ENCODE measurements around the gene NAA25.
"Not testable (repeated sequence)": the region's sequence is repeated elsewhere in the genome, so short reads cannot be mapped to it uniquely, and the experiment has no call there.

NAA25 gene

GRCh38 chr12:112010415-112011344 is 97.9 kb downstream of the NAA25 start:
- Histone ChIP-seq H3K79me1 (ENCODE audit: low read length) (peaks cover 15% of the 10 kb centered on the region), H2AK5ac (ENCODE audit: low read length) (no peak overlapping the region), H3K4me2 (ENCODE audit: low read length) (no peak overlapping the region), H3K9me3 (ENCODE audit: insufficient read depth, low read depth, low read length) (peaks cover 5% of the 10 kb centered on the region), H4K91ac (ENCODE audit: low read depth, low read length) (no peak overlapping the region), H2BK5ac (ENCODE audit: low read depth, low read length, poor library complexity) (no peak overlapping the region), H3K18ac (ENCODE audit: low read length) (no peak overlapping the region), H3K79me2 (ENCODE audit: control insufficient read depth, insufficient read depth, low read length, poor library complexity) (peaks cover 18% of the 10 kb centered on the region), H3K27me3 (ENCODE audit: insufficient read depth, low read length) (no peaks in the 10 kb centered on the region), H3K4me1 (ENCODE audit: control insufficient read depth in 1 of 2, insufficient read depth in 2 of 2, low read length in 2 of 2) (peaks cover 5 to 13% of the 10 kb centered on the region in 2 experiments), H4K8ac (ENCODE audit: low read depth, low read length) (no peak overlapping the region), H3K27ac (ENCODE audit: low read depth, low read length) (no peak overlapping the region), H3K23ac (ENCODE audit: low read length) (no peak overlapping the region), H2AFZ (ENCODE audit: insufficient read depth, low read length, poor library complexity) (no peak overlapping the region), H4K12ac (ENCODE audit: low read depth, low read length) (no peak overlapping the region), H2BK12ac (ENCODE audit: low read length) (no peak overlapping the region), H3K4ac (ENCODE audit: low read depth, low read length) (no peak overlapping the region), H2BK120ac (ENCODE audit: insufficient read depth, low read length, poor library complexity) (no peak overlapping the region), H3K14ac (ENCODE audit: low read length) (no peak overlapping the region), H3K9ac (ENCODE audit: low read length) (no peak overlapping the region), H3K36me3 (ENCODE audit: control insufficient read depth in 1 of 2, insufficient read depth in 2 of 2, low read length in 2 of 2) (no peaks in the 10 kb centered on the region), H3K4me3 (ENCODE audit: low read depth, low read length) (no peak overlapping the region)
- DNase-seq: no peak
- no CpG with 5 or more reads among the region's 8 CpGs for WGBS (ENCODE audit: extremely low coverage, insufficient coverage, insufficient read length)

GRCh38 chr12:112009596-112009995 is 99.0 kb downstream of the NAA25 start:
- not testable (repeated sequence) for H3K36me3 ChIP-seq (ENCODE audit: control insufficient read depth in 1 of 2, insufficient read depth in 2 of 2, low read length in 2 of 2); H3K14ac ChIP-seq (ENCODE audit: low read length)

GRCh38 chr12:112008918-112009317 is 99.7 kb downstream of the NAA25 start:
- no peak for DNase-seq
- no peak overlapping the region for H3K4me3 ChIP-seq (ENCODE audit: low read depth, low read length)
- H2AFZ ChIP-seq (ENCODE audit: insufficient read depth, low read length, poor library complexity): no peak overlapping the region
- H2AK5ac ChIP-seq (ENCODE audit: low read length): no peak overlapping the region
- no peaks in the 10 kb centered on the region for H3K36me3 ChIP-seq (ENCODE audit: control insufficient read depth in 1 of 2, insufficient read depth in 2 of 2, low read length in 2 of 2)
- peaks cover 5% of the 10 kb centered on the region for H3K9me3 ChIP-seq (ENCODE audit: insufficient read depth, low read depth, low read length)
- no peak overlapping the region for H4K91ac ChIP-seq (ENCODE audit: low read depth, low read length)
- no peak overlapping the region for H3K27ac ChIP-seq (ENCODE audit: low read depth, low read length)
- H3K14ac ChIP-seq (ENCODE audit: low read length): no peak overlapping the region
- H3K18ac ChIP-seq (ENCODE audit: low read length): no peak overlapping the region
- peaks cover 13% of the 10 kb centered on the region for H3K79me1 ChIP-seq (ENCODE audit: low read length)
- H2BK12ac ChIP-seq (ENCODE audit: low read length): no peak overlapping the region
- no peaks in the 10 kb centered on the region for H3K27me3 ChIP-seq (ENCODE audit: insufficient read depth, low read length)
- no peak overlapping the region for H3K9ac ChIP-seq (ENCODE audit: low read length)
- peaks cover 5 to 8% of the 10 kb centered on the region in 2 experiments for H3K4me1 ChIP-seq (ENCODE audit: control insufficient read depth in 1 of 2, insufficient read depth in 2 of 2, low read length in 2 of 2)
- H3K4ac ChIP-seq (ENCODE audit: low read depth, low read length): no peak overlapping the region
- no CpG with 5 or more reads among the region's 3 CpGs for WGBS (ENCODE audit: extremely low coverage, insufficient coverage, insufficient read length)
- no peak overlapping the region for H3K4me2 ChIP-seq (ENCODE audit: low read length)
- no peak overlapping the region for H4K8ac ChIP-seq (ENCODE audit: low read depth, low read length)
- no peak overlapping the region for H4K12ac ChIP-seq (ENCODE audit: low read depth, low read length)
- H2BK5ac ChIP-seq (ENCODE audit: low read depth, low read length, poor library complexity): no peak overlapping the region
- peaks cover 10% of the 10 kb centered on the region for H3K79me2 ChIP-seq (ENCODE audit: control insufficient read depth, insufficient read depth, low read length, poor library complexity)
- H3K23ac ChIP-seq (ENCODE audit: low read length): no peak overlapping the region
- H2BK120ac ChIP-seq (ENCODE audit: insufficient read depth, low read length, poor library complexity): no peak overlapping the region

More at GRCh38 chr12:112009596-112009995, 99.0 kb downstream of the NAA25 start:
- H3K23ac ChIP-seq (ENCODE audit: low read length); H2BK5ac ChIP-seq (ENCODE audit: low read depth, low read length, poor library complexity); H2BK12ac ChIP-seq (ENCODE audit: low read length); H3K9ac ChIP-seq (ENCODE audit: low read length); H3K4me2 ChIP-seq (ENCODE audit: low read length); H2AK5ac ChIP-seq (ENCODE audit: low read length); H2BK120ac ChIP-seq (ENCODE audit: insufficient read depth, low read length, poor library complexity); H2AFZ ChIP-seq (ENCODE audit: insufficient read depth, low read length, poor library complexity); H3K4ac ChIP-seq (ENCODE audit: low read depth, low read length); H4K8ac ChIP-seq (ENCODE audit: low read depth, low read length); DNase-seq; H3K27ac ChIP-seq (ENCODE audit: low read depth, low read length); H3K4me3 ChIP-seq (ENCODE audit: low read depth, low read length); H3K18ac ChIP-seq (ENCODE audit: low read length); H4K12ac ChIP-seq (ENCODE audit: low read depth, low read length); H3K9me3 ChIP-seq (ENCODE audit: insufficient read depth, low read depth, low read length); H4K91ac ChIP-seq (ENCODE audit: low read depth, low read length); H3K27me3 ChIP-seq (ENCODE audit: insufficient read depth, low read length): not testable (repeated sequence)
- Histone ChIP-seq H3K79me2 (ENCODE audit: control insufficient read depth, insufficient read depth, low read length, poor library complexity) (peaks cover 14% of the 10 kb centered on the region), H3K4me1 (ENCODE audit: control insufficient read depth in 1 of 2, insufficient read depth in 2 of 2, low read length in 2 of 2) (peaks cover 5 to 12% of the 10 kb centered on the region in 2 experiments), H3K79me1 (ENCODE audit: low read length) (peaks cover 15% of the 10 kb centered on the region)
- WGBS (ENCODE audit: extremely low coverage, insufficient coverage, insufficient read length): no CpG with 5 or more reads among the region's 3 CpGs

GRCh38 chr12:112007945-112008344 is 100.6 kb downstream of the NAA25 start:
- no peak overlapping the region for H4K91ac ChIP-seq (ENCODE audit: low read depth, low read length)
- H3K79me1 ChIP-seq (ENCODE audit: low read length): peaks cover 7% of the 10 kb centered on the region
- no peak overlapping the region for H2AFZ ChIP-seq (ENCODE audit: insufficient read depth, low read length, poor library complexity)
- no peaks in the 10 kb centered on the region for H3K27me3 ChIP-seq (ENCODE audit: insufficient read depth, low read length)
- no peak overlapping the region for H3K14ac ChIP-seq (ENCODE audit: low read length)
- no peak overlapping the region for H2BK12ac ChIP-seq (ENCODE audit: low read length)
- H3K23ac ChIP-seq (ENCODE audit: low read length): no peak overlapping the region
- H3K27ac ChIP-seq (ENCODE audit: low read depth, low read length): no peak overlapping the region
- H3K4ac ChIP-seq (ENCODE audit: low read depth, low read length): no peak overlapping the region
- H2BK5ac ChIP-seq (ENCODE audit: low read depth, low read length, poor library complexity): no peak overlapping the region
- peaks cover 3% of the 10 kb centered on the region for H3K79me2 ChIP-seq (ENCODE audit: control insufficient read depth, insufficient read depth, low read length, poor library complexity)
- no peaks in the 10 kb centered on the region for H3K36me3 ChIP-seq (ENCODE audit: control insufficient read depth in 1 of 2, insufficient read depth in 2 of 2, low read length in 2 of 2)
- H2AK5ac ChIP-seq (ENCODE audit: low read length): no peak overlapping the region
- DNase-seq: no peak
- peaks cover 5 to 8% of the 10 kb centered on the region in 2 experiments for H3K4me1 ChIP-seq (ENCODE audit: control insufficient read depth in 1 of 2, insufficient read depth in 2 of 2, low read length in 2 of 2)
- H3K18ac ChIP-seq (ENCODE audit: low read length): no peak overlapping the region
- no peak overlapping the region for H3K9ac ChIP-seq (ENCODE audit: low read length)
- WGBS (ENCODE audit: extremely low coverage, insufficient coverage, insufficient read length): no CpG with 5 or more reads among the region's 9 CpGs
- no peak overlapping the region for H4K12ac ChIP-seq (ENCODE audit: low read depth, low read length)
- no peak overlapping the region for H4K8ac ChIP-seq (ENCODE audit: low read depth, low read length)
- H3K9me3 ChIP-seq (ENCODE audit: insufficient read depth, low read depth, low read length): peaks cover 5% of the 10 kb centered on the region
- H3K4me3 ChIP-seq (ENCODE audit: low read depth, low read length): no peak overlapping the region
- peak overlapping the region; percentile 11 for H2BK120ac ChIP-seq (ENCODE audit: insufficient read depth, low read length, poor library complexity)
- H3K4me2 ChIP-seq (ENCODE audit: low read length): no peak overlapping the region
